HG03060 (cell line): ENCODE measurements around the gene CEP120.

Source experiments
- ATAC-seq: cut with Tn5 transposase; IDR thresholded peaks from one replicate; pipeline ENCODE4 v1.9.1; 2021; ENCODE audit warnings: low read depth, moderate number of reproducible peaks; ENCODE audit not compliant: unreplicated experiment

Gene CEP120

DNA sequence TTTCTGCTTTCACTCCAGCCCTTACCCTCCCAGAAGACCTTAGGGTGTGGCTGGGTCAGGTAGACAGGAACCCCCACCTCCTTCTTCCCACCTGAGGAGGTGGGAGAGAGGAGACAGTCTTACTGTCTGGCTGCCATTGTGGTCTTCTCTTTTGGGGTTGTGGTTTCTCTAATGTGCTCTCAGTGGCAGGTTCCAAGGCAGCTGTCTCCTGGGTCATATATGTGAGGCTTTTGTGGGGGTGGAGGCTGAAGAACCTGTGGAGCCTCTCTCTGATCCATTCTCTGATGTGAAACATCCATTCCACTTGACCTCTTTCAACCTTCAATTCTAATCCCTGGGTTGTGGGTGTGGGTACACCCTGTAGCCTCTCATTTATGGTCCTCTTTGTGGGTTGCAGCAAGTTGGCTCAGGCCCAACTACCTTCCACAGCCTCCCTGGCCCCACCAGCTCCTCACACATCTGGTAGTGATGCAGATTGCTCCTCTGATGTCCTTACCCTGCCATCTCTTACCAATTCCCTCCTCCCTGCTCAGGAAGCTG, 118.4 kb downstream of the CEP120 start:
- no peak for ATAC-seq

DNA sequence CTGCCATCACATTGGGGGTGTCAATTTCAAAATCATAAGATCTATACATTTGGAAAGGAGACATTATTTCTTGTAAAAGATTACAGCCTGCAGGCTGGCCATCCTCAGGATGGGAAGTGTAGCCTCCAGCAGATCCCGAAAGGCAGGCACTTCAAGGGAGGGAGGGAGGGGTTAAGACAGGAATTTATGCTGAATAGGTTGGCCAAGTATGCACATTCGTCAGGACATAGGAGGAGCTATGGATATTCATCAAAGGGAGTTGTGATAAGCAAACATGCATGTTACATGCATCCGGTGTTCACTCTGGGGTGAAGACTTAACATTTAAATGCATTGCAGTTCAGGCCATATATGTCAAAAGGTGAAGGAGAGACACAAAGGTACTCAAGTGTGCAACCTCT, 119.4 kb downstream of the CEP120 start:
- no peak for ATAC-seq

DNA sequence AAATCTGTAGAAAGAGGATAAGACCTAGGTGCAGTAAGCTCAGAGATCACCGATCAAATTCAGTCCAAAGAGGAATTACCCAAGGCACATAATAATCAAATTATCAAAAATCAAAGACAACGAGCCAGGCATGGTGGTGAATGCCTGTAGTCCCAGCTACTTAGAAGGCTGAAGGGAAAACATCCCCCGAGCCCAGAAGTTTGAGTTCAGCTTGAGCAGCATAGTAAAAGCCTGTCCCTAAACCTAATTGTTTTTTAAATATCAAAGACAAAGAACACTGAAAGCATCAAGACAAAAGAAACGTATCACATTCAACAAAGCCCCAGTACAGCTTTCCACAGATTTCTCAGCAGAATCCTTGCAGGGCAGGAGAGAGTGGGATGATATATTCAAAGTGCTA, 122.9 kb downstream of the CEP120 start:
- ATAC-seq, result no peak

DNA sequence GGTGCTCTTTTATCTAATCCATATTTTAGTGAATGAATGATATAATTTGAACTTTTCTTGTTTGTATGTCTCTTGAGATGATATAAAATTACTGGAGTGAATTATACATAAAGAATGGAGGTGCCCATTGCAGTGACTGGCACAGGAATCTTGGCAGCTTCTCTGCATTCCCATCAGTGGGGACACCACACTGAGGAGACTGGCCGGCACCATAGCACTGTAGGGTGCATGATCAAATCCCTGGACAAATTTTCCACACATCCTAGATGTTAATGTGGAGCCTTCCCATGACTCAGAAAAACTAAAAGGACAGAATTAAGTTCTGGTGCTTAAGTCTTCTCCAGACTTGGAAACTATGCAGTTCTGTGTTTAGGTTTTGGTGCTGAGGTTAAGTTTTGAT, 124.1 kb downstream of the CEP120 start:
- no peak for ATAC-seq

DNA sequence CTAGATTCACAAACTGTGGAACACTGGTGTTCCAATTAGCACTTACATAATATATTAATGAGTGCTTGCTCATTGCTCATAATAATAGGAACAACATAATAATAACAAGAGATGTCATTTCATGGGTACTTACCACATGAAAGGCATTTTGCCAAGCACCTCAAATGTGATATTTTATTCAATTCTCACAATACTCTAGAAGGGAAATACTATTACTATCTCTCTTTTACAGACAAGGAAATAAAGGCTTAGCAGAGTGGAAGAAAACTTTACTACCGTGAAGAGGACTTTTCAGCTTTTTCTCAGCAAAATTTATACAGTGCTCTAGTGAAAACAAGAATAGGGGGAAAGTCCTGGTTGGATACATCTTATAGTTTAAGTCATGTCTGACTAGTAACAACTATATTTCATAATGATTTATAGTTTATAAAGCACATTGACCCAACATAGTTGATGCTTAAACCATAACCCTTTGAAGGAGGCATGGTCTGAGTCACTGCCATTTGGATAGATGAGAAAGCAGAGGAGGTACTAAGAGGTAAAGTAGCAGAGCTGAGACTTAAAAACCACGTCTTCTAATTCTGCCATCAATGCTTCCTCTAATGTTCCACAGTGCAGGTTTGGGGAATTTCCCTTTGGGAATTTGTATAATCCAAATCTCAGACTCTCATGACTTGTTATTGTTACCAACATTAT, 124.7 kb downstream of the CEP120 start:
- no peak for ATAC-seq

DNA sequence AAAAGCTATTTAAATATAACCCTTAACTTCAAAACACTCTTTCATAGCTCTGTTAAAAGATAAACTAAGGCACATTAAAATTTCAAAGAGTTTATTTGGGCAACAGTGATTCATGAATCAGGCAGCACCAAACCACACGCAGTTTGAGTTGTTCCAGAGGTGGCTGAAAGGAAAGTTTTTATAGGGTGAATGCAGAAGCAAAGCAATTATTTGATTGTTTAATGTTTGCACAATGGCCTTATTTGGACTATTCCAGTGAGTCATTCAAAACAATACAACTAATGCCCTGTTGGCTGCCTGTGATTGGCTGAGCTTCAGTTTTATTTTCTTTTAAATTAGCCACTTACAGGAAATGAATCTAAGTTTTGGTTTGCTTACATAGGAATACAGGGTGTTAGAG, 125.3 kb downstream of the CEP120 start:
- ATAC-seq, result no peak

DNA sequence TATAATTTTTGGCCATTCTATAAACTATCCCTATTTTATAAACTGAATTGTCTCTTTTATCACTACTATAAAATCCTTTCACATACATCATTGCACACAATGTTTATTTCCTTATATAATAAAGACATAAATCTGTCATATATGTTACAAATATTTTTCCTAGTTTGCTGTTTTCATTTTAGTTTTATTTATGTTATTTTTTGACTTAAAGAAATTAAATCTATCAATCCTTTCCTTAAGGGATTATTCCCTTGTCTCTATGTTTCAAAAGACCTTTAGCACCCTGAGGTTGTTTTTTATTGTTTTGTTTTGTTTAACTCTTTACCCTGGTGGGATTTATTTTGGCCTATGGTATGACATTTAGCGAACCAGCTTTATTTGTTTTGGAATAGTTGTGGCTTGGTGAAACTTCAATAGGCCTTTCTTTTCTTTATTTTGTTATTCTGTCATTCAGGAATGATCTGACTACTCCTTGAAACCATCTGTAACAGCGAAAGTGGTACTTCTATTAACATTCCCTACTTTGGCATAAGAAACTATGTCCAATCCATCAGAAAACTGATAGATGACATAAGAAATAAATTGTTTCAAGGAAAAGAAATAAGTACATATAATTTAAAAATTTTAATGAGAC, 125.9 kb downstream of the CEP120 start:
- ATAC-seq, result no peak
